Body of pancreas (tissue), 4 donors: ENCODE data around the gene ACBD6.

Experiments used
- CTCF ChIP-seq, 7 experiments: fragments of 450-650 bp in 4 of 7; fragments of 200-600 bp in 3 of 7; sonication (generic) in 3 of 7; IDR thresholded peaks; one replicate each; pipeline ENCODE4 v1.5.1; 2016 to 2019; ENCODE audit warnings: antibody characterized with exemption in 7 of 7
- POLR2A ChIP-seq, 3 donors: fragments of 450-650 bp; IDR thresholded peaks; one replicate each; pipeline ENCODE4 v1.6.1; 2016; ENCODE audit warnings: antibody characterized with exemption in 3 of 3, mild to moderate bottlenecking in 2 of 3

DNA sequence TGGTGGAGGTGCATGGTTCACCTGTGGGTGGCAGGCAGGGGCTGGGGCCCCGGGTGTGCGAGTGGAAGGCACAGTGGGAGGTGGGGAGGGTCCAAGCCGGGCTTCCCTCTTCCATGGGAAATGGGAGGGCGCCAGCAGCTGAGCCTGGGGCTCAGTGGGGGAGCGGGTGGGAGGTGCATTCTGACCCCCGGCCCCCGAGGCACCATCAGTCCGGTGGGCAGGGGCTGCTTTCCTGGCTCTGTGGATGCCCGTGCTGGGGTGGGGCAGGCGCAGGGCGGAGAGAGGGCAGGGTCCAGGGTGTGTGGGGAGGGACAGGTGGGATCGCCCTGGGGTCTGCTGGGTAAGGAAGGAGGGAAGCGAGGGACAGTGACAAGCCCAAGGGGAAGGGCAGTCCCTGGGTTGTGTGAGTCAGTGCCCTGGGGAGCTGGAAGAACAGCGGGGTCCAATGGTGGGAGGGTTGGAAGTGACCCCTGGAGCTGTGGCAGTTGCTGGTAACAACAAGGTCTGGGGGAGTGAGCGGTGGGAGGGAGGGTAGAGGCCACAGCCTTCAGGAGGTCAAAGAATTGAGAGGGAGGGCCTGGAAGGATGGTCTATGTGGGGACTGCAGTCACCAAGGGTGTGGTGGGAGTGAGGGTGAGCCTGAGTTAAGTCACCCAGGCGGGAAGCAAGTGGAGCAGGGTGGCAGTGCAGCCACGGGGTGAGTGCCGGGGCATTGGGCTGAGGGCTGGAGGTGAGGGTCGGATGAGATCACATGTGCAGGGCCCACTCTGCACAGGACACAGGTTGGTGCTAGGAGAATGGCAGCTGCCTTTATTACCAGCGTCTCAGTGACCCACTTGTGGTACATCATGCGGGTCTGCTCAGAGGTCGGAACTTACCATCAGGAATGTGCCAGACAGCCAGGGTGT, 242.7 kb downstream of the ACBD6 start:
- TF ChIP-seq CTCF (IDR thresholded peaks at IDR 0.05) (no peak), POLR2A (IDR thresholded peaks at IDR 0.05) (no peak)
